Esophagus (tissue), 2 donors: ENCODE results near the gene ARID5B. TPM values are rescaled to one million over a fixed set of nuclear protein-coding genes. Genes with fewer than 3 reads are reported as not detected.

Source experiments
- H3K27ac ChIP-seq, 2 donors: one replicate each; pipeline ENCODE4 v1.5.1; 2013; ENCODE audit warnings: low read depth in 2 of 2, mild to moderate bottlenecking in 2 of 2, inconsistent platforms in 1 of 2, low read length in 1 of 2, moderate library complexity in 1 of 2
- H3K27me3 ChIP-seq, 2 donors: one replicate each; pipeline ENCODE4 v1.6.1; 2013; ENCODE audit warnings: low read length in 2 of 2, control low read depth in 1 of 2, mild to moderate bottlenecking in 1 of 2; ENCODE audit not compliant: insufficient read depth in 2 of 2, control insufficient read depth in 1 of 2
- H3K36me3 ChIP-seq, 2 donors: one replicate each; pipeline ENCODE4 v1.6.1; 2013; ENCODE audit warnings: low read length in 1 of 2; ENCODE audit not compliant: control insufficient read depth in 2 of 2, insufficient read depth in 2 of 2
- H3K4me1 ChIP-seq, 2 donors: one replicate each; pipeline ENCODE4 v1.6.1; 2013; ENCODE audit warnings: low read length in 1 of 2; ENCODE audit not compliant: control insufficient read depth in 2 of 2, insufficient read depth in 2 of 2
- H3K4me3 ChIP-seq, 2 donors: one replicate each; pipeline ENCODE4 v1.5.1; 2013; ENCODE audit warnings: low read length in 2 of 2, mild to moderate bottlenecking in 2 of 2, low read depth in 1 of 2, moderate library complexity in 1 of 2
- H3K9me3 ChIP-seq, 2 donors: one replicate each; pipeline ENCODE4 v1.6.1; 2013; ENCODE audit warnings: mild to moderate bottlenecking in 2 of 2, low read depth in 1 of 2, low read length in 1 of 2, moderate library complexity in 1 of 2; ENCODE audit not compliant: control insufficient read depth in 2 of 2, insufficient read depth in 1 of 2
- WGBS, 2 donors: extraction: QIAGEN DNeasy Blood & Tissue Kit; methylation state at CpG; one replicate each; pipeline ENCODE4 v1.1.7; 2013; 5-methylcytosine and 5-hydroxymethylcytosine counted together
- polyA plus RNA-seq, 2 donors: library from polyadenylated mRNA; stranded (reverse); fragments of 200-250 nt; gene quantifications; one replicate each; pipeline ENCODE4 v1.2.3, GENCODE V29; 2013
- donor health status: healthy with polysubstance abuse.
- donor health status: Bipolar disorder and iron deficiency.

Gene ARID5B
- polyA plus RNA-seq, 2 donors = 6.7 to 7.7 TPM

DNA sequence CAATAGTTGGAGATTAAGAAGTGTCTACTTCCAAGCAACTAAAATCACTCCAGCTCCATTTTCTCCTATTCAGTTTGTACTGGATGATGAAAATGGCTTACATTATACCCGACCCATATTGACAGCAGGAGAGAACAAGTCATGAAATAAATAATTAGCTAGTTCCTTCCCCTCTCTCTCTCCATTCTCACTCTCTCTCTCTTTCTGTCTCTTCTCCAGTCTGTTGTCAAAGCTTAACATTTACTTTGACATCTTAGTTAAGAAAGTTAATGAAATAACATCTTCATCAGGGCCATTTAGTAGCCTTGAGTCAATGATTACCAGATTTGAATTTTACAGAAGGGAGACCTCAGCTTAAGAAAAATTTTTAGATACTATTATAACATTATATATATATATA is 138.5 kb downstream of the ARID5B start:
- Histone ChIP-seq H3K9me3 (no peaks in the 10 kb centered on the region), H3K4me1 (peaks cover 0 to 6% of the 10 kb centered on the region in 2 donors), H3K36me3 (no peaks in the 10 kb centered on the region), H3K27ac (no peak overlapping the region), H3K4me3 (no peak overlapping the region), H3K27me3 (no peaks in the 10 kb centered on the region)
- 48 to 78% methylated on average over 1 of the region's 1 CpG for WGBS, 2 donors

DNA sequence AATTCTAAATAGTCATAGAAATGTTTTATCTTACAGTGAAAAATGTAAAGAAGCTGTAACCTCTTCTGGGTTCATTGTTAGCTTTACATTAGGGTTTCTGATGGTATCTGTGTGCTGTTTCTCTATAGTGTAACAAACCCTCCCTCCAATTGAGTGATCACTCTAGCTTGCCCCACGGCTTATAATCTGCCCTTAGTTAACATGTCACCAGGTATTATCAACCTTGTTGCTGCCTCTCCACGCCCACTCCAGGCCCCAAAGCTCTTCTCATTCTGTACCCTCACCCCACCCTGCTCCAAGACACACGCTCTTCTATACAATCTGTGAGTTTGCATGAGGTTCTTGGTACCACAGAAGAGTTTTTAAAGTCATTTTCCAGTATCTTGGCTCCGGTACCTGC is 139.4 kb downstream of the ARID5B start:
- Histone ChIP-seq H3K9me3 (no peaks in the 10 kb centered on the region), H3K27me3 (no peaks in the 10 kb centered on the region), H3K4me3 (no peak overlapping the region), H3K4me1 (peaks cover 0 to 6% of the 10 kb centered on the region in 2 donors), H3K27ac (no peak overlapping the region), H3K36me3 (no peaks in the 10 kb centered on the region)
- WGBS, 2 donors = 71 to 88% methylated on average over 4 of the region's 4 CpGs

DNA sequence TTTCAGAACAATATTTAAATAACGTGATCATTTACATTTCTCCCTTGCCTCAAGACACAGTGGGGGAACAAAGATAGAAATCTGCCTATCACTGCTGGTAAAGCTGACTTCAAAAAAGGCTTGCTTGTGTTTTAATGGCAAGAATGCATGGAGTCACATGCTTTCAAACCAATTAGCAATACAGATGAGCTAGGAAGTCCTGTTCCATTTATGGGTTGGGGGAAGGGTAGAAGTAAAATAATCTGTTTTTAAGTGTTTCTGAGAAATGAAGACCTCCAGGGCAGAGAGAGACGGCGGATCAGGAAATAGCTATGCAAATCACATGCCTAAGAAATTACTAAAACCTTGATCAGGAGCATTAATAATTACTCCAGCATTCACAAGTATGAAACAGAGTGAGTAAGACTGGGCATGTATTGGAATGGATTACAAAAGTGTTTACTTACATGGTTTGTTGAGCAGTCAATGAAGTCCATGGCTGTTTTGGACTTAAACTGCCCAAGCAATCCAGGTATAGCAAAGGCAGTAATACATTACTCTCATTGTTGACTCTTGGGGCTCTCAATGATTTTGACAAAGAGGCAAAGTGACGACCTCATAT is 142.0 kb downstream of the ARID5B start:
- Histone ChIP-seq H3K27ac (peak overlapping the region in 1 of 2 donors; percentile 37), H3K4me3 (no peak overlapping the region), H3K36me3 (no peaks in the 10 kb centered on the region), H3K27me3 (no peaks in the 10 kb centered on the region), H3K9me3 (no peaks in the 10 kb centered on the region), H3K4me1 (peaks cover 0 to 13% of the 10 kb centered on the region in 2 donors)
- WGBS, 2 donors = 34 to 42% methylated on average over 4 of the region's 4 CpGs

DNA sequence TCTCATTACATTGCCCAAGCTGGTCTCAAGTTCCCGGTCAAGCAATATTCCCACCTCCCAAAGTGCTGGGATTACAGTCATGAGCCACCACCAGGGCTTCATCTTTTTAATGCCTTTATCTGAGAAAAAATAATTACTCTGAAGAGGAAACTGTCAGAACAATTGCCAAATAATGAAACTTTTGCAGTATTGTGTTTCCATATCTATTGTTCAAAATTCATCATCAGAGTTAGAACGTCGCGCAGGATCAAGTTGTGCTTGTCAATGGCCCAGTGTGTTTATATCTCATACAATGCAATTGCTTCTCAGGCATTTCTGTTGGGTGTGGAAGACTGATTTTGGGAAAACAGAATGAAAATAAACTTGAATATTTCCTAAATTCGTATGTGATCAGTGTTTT is 143.1 kb downstream of the ARID5B start:
- no peaks in the 10 kb centered on the region for H3K27me3 ChIP-seq
- H3K27ac ChIP-seq = no peak overlapping the region
- 82 to 86% methylated on average over 5 of the region's 5 CpGs for WGBS, 2 donors
- H3K9me3 ChIP-seq = no peaks in the 10 kb centered on the region
- peaks cover 0 to 13% of the 10 kb centered on the region in 2 donors for H3K4me1 ChIP-seq
- H3K36me3 ChIP-seq = no peaks in the 10 kb centered on the region
- H3K4me3 ChIP-seq = no peak overlapping the region

DNA sequence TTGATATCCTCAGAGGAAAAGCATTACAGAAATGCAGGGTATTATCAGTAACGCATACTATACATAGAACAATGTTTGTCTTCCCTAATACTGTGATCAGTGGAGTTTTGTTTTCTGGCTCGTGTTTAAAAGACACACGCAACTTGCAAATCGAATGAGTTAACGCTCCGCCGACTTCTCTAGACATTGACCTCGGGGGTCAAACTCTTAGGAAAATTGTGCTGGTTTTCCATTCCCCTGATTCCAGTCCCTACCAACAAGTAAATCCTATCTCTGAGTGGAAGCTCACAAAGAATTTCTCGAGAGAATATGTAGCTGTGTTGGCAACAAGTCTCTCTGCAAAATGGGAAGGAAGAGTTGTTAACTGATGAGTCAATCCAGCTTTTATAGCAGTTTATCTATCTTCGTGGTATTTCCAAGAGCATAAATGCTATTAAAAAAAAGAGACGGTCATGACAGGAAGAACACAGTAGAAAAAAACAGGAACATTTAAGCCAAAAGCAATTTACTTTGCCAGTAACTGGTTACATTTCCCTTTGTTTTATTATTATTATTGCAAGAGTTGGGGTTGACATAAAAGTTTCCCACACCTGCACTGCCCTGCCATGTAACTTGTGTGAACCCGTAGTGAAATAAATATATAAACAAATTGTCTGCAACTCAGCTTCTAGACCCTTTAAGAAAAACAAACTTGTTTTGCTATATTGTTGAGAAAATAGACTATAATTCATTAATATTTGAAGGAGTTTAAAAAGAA is 144.4 kb downstream of the ARID5B start:
- WGBS, 2 donors = 10 to 29% methylated on average over 12 of the region's 12 CpGs
- no peaks in the 10 kb centered on the region for H3K36me3 ChIP-seq
- H3K9me3 ChIP-seq = no peaks in the 10 kb centered on the region
- peak overlapping the region in 1 of 2 donors; percentile 31 for H3K4me3 ChIP-seq
- H3K27me3 ChIP-seq = no peaks in the 10 kb centered on the region
- peaks cover 0 to 13% of the 10 kb centered on the region in 2 donors for H3K4me1 ChIP-seq
- H3K27ac ChIP-seq = peak overlapping the region; percentile 74 to 90

DNA sequence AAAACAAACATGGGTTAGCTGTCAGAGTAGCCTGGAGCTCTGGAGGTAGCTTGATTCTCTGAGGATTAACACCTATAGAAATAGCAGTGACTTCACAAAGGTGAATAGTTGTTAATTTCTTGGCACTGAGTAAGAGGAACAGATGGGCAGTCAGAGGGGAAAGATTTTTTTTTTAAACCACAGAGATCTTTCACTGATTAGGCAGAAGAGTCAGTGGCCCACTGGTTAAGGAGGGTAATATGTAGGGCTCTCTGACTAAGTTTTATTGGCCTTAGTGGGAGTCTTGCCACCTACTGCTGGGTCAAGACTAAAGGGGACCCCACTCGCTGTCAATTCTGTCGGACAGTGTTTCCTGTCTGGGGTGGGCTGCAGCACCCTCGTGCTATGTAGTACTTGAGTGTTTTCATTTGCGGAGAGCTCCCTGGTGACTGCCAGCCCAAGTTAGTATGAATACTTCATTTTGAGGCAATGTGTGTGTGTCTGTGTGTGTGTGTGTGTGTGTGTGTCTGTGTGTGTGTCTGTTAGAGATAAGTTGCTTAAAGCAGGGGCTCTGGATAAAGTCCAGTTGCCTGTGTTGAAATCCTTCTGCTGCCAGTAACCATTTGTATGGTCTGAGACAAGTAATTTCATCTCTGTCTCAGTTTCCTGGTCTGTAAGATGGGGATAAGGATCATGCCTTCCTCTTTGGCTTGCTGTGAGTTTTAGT is 145.2 kb downstream of the ARID5B start:
- Histone ChIP-seq H3K27me3 (no peaks in the 10 kb centered on the region), H3K36me3 (no peaks in the 10 kb centered on the region), H3K9me3 (no peaks in the 10 kb centered on the region), H3K4me3 (no peak overlapping the region), H3K27ac (peak overlapping the region; percentile 38 to 90), H3K4me1 (peaks cover 0 to 13% of the 10 kb centered on the region in 2 donors)
- WGBS, 2 donors = 45 to 60% methylated on average over 4 of the region's 4 CpGs

DNA sequence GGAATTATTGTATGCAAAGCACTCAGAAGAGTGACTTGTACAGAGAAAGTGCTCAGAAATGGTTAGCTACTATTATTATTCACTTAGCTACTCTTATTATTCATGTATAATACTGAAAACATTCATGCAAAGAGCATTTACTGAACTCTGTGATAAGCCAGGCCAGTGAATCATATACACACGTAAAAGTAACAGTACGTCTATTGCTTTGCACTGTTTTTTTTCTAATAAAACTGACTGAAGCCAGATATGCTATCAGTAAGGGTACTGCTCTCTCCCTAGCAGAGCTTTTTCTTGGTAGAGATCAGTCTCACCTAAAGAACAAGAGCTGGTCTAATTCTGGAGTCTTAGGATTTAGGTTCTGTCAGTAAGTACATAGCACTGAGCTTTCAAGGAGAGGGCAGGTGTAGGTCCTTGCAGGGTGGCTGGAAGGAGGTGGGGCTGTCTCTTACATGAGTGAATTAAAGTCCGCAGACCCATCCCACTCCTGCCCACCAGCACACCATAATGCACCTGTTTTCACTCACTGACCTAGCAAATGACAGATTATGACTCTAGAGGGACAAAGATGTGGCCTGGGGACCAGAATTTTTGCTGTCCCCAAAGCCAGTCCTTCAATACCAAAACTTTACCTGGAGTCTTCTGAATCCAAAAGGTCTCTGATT is 145.9 kb downstream of the ARID5B start:
- Histone ChIP-seq H3K27ac (peak overlapping the region; percentile 71 to 90), H3K27me3 (no peaks in the 10 kb centered on the region), H3K4me1 (peaks cover 0 to 13% of the 10 kb centered on the region in 2 donors), H3K9me3 (no peaks in the 10 kb centered on the region), H3K4me3 (no peak overlapping the region), H3K36me3 (peaks cover under 1 to 3% of the 10 kb centered on the region in 2 donors)
- WGBS, 2 donors = 56 to 58% methylated on average over 3 of the region's 3 CpGs

GRCh38 chr10:62047960-62048383 is 146.5 kb downstream of the ARID5B start:
- Histone ChIP-seq H3K27me3 (no peaks in the 10 kb centered on the region), H3K9me3 (no peaks in the 10 kb centered on the region), H3K4me1 (peaks cover 0 to 11% of the 10 kb centered on the region in 2 donors), H3K27ac (peak overlapping the region; percentile 71 to 90), H3K36me3 (peaks cover 4 to 7% of the 10 kb centered on the region in 2 donors), H3K4me3 (no peak overlapping the region)
- 30 to 36% methylated on average over 2 of the region's 2 CpGs for WGBS, 2 donors

GRCh38 chr10:62048470-62048869 is 147.0 kb downstream of the ARID5B start:
- Histone ChIP-seq H3K4me1 (peaks cover 0 to 13% of the 10 kb centered on the region in 2 donors), H3K27ac (peak overlapping the region; percentile 42 to 90), H3K4me3 (peak overlapping the region in 1 of 2 donors; percentile 70), H3K27me3 (no peaks in the 10 kb centered on the region), H3K36me3 (peaks cover 4 to 7% of the 10 kb centered on the region in 2 donors), H3K9me3 (no peaks in the 10 kb centered on the region)
- 24 to 32% methylated on average over 5 of the region's 5 CpGs for WGBS, 2 donors
